GM12892 (cell line): ENCODE results near the gene DHX34.

Source experiments
- DNase-seq: peaks from one replicate; pipeline ENCODE4 v3.0.0; 2011; ENCODE audit not compliant: insufficient read length
- FAIRE-seq: peaks from 2 replicates; lab custom pipeline; 2011; peaks lifted over from hg19 to GRCh38; lab: Jason Lieb, UNC
- POLR2A ChIP-seq: IDR thresholded peaks from 2 replicates; pipeline ENCODE4 v1.6.1; 2011; ENCODE audit warnings: low read depth, low read length, control low read depth
- POLR2AphosphoS5 ChIP-seq: IDR thresholded peaks from 2 replicates; pipeline ENCODE4 v1.6.1; 2011; ENCODE audit warnings: low read depth, low read length, control low read depth
- TAF1 ChIP-seq: IDR thresholded peaks from 2 replicates; pipeline ENCODE4 v1.6.1; 2011; ENCODE audit warnings: low read depth, mild to moderate bottlenecking, control low read depth, low read length, borderline replicate concordance

Gene DHX34

GRCh38 chr19:47389150-47389556 is 40.0 kb downstream of the DHX34 start:
- FAIRE-seq (no peak), DNase-seq (no peak)
- no peak for TF ChIP-seq POLR2AphosphoS5
- no peak for TF ChIP-seq POLR2A
- no peak for TF ChIP-seq TAF1

GRCh38 chr19:47390533-47391488 is 41.7 kb downstream of the DHX34 start:
- TF ChIP-seq POLR2A = no peak
- TF ChIP-seq TAF1 = no peak
- TF ChIP-seq POLR2AphosphoS5 = no peak
- no peak for DNase-seq
- FAIRE-seq = no peak

- no peak for TF ChIP-seq POLR2AphosphoS5
- no peak for TF ChIP-seq POLR2A
- no peak for TF ChIP-seq TAF1
- DNase-seq (peak; percentile 64), FAIRE-seq (peak; percentile 56)
Measured at GRCh38 chr19:47391510-47392223, 42.6 kb downstream of the DHX34 start.

- FAIRE-seq = no peak
- TF ChIP-seq TAF1 = no peak
- TF ChIP-seq POLR2AphosphoS5 = no peak
- no peak for TF ChIP-seq POLR2A
- no peak for DNase-seq
Measured at GRCh38 chr19:47398707-47399597, 49.8 kb downstream of the DHX34 start.

DNA sequence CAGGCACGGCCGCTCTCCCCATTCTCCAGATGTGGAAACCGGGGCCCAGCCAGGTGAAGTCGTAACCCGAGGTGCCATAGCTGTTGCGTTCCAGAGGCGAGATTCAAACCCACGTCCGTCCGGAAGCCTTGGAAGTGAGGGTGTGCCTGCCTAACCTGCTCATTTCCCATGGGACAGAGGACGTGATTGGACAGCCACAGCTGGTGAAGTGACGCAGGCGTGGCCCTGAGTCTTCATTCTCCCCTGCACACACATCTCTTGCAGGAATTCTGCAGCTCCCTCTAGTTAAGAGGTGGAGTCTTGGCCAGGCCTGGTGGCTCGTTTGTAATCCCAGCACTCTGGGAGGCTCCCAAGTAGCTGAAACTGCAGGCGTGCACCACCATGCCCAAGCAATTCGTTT is 53.4 kb downstream of the DHX34 start:
- DNase-seq (no peak), FAIRE-seq (no peak)

DNA sequence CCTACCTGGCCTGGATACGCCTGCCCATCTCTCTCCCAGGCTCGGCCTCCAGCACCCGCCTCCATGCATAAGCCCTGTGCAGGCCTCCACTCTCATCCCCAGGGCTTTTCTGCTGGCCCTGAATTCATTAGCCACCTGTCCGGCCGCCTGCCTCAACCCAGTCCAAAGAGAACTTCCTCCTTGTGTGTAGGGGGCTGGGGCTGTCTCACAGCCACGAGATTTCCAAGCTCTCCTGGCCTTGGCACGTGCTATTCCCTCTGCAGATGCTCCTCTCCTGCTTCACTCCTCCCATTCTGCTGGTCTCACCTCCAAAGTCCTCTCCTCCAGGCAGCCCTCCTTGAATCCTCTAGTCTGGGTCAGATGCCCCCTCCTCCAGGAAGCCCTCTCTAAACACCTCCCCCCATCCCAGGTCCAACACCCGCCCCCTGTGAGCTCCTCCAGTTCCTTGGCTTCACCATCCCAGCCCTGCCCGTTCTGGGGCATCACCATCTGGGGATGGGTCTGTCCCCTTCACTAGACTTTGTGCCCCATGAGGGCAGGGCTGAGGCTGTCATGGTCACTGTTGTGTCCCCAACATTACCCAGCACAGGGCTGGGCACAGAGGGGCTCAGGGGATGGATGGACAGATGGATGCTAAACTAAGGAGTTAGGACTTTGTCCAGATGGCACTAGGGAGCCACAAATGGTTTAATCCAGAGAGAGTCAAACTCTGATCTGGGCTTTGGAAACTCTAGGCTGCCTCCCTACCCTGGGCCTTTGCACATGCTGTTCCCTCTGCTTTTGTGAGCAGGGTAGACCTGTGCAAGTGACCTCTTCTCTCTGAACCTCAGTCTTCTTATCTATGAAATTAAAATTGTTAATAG is 55.5 kb downstream of the DHX34 start:
- no peak for FAIRE-seq
- no peak for TF ChIP-seq POLR2A
- TF ChIP-seq POLR2AphosphoS5 = no peak
- no peak for TF ChIP-seq TAF1
- DNase-seq = no peak

More for the DNA sequence above, 53.4 kb downstream of the DHX34 start:
- TF ChIP-seq POLR2AphosphoS5 (no peak), TAF1 (no peak), POLR2A (no peak)

GRCh38 chr19:47405197-47405550 is 56.1 kb downstream of the DHX34 start:
- TF ChIP-seq POLR2AphosphoS5 = no peak
- TF ChIP-seq TAF1 = no peak
- TF ChIP-seq POLR2A = no peak
- no peak for DNase-seq
- no peak for FAIRE-seq

GRCh38 chr19:47405854-47406417 is 56.8 kb downstream of the DHX34 start:
- FAIRE-seq (no peak), DNase-seq (no peak)
- no peak for TF ChIP-seq TAF1
- no peak for TF ChIP-seq POLR2A
- TF ChIP-seq POLR2AphosphoS5 = no peak

DNA sequence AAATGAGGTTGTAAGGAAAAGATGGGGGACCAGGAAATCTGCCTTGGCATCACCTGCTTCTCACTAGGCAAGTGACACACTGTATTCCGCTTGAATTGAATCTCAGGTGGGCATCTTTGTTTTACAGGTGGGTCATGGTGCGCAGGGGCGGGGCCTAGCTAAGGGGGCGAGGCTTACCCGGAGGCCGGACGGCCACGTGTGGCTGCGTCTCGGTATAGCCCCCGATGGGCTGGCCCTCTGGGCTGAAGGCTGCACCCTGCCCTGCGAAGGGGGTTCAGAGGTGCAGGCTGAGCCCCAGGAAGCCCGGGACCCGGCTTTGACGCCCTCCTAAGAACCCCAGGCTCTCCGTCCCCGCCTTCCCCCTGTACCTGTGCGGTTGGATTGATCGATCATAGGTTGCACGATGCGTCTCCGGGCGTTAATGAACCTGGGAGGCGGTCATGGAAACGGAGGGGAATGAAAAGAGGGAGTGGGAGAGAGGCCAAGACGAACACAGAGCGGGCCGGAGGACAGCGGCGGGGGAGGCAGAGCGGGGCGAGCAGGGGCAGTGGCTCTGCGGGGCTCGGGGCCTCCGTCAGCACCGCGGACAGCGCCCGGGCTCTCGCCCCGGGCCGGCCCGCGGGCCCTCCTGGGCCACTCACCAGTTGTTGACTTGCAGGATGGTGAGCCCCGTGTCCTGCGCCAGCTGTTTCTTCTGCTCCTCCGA is 57.7 kb downstream of the DHX34 start:
- FAIRE-seq (no peak), DNase-seq (no peak)
- TF ChIP-seq POLR2AphosphoS5 (no peak), POLR2A (no peak), TAF1 (no peak)

DNA sequence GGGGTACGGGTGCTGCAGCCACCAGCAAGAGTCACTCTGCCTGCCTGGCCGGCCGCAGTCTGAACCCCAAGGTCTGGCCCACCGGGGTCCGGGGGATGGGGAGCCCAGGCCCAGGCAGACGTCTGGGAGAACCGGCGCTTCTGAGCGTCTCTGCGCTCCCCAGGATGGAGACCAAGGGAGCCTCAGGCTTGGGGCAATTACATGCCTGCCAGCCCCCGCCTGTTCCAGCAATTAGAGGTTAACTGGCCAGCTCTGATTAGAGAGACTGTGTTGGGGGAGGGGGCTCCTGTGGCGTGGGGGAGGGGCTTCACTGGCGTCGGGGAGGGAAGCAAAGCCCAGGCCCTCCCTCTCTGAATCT is 58.3 kb downstream of the DHX34 start:
- TF ChIP-seq TAF1 = no peak
- TF ChIP-seq POLR2A = no peak
- TF ChIP-seq POLR2AphosphoS5 = no peak
- no peak for FAIRE-seq
- DNase-seq = no peak
